ENCODE data around the gene CCDC171.
A peak's percentile ranks its signal among the peaks of the same experiment; 100 is the strongest.

The CCDC171 gene

DNA sequence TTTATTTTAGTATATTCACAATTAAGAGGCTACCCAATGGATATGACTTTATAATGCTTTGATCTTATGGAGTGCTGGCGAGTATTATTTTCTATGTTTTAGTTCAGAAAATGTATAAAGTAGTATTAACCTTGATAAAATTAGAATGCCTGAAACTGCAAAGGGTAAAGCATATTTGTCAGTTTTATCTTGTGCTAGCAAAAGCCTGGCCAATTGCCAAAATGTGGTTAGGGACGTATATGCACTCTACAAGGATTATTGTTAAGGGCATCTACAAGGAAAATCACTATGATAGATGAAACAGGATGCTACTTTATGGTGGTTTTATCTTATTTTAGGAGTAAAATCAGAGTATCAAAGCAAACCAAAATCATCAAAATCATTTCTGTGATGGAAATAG is 281.7 kb downstream of the CCDC171 start:
- no peak overlapping the region for H3K4me3 ChIP-seq (ENCODE audit: low read depth, low read length)
- no peaks in the 10 kb centered on the region for H3K27me3 ChIP-seq
- peak; percentile 44 for DNase-seq
- TF ChIP-seq, protein P1, sequence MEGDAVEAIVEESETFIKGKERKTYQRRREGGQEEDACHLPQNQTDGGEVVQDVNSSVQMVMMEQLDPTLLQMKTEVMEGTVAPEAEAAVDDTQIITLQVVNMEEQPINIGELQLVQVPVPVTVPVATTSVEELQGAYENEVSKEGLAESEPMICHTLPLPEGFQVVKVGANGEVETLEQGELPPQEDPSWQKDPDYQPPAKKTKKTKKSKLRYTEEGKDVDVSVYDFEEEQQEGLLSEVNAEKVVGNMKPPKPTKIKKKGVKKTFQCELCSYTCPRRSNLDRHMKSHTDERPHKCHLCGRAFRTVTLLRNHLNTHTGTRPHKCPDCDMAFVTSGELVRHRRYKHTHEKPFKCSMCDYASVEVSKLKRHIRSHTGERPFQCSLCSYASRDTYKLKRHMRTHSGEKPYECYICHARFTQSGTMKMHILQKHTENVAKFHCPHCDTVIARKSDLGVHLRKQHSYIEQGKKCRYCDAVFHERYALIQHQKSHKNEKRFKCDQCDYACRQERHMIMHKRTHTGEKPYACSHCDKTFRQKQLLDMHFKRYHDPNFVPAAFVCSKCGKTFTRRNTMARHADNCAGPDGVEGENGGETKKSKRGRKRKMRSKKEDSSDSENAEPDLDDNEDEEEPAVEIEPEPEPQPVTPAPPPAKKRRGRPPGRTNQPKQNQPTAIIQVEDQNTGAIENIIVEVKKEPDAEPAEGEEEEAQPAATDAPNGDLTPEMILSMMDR (IDR thresholded peaks at IDR 0.05; ENCODE audit: low read depth, low read length), result no peak
- no peaks in the 10 kb centered on the region for H3K9me3 ChIP-seq
- H3K4me1 ChIP-seq, result peaks cover 4% of the 10 kb centered on the region; the same call in 1 of the 2 replicates
- no peaks in the 10 kb centered on the region for H3K36me3 ChIP-seq

DNA sequence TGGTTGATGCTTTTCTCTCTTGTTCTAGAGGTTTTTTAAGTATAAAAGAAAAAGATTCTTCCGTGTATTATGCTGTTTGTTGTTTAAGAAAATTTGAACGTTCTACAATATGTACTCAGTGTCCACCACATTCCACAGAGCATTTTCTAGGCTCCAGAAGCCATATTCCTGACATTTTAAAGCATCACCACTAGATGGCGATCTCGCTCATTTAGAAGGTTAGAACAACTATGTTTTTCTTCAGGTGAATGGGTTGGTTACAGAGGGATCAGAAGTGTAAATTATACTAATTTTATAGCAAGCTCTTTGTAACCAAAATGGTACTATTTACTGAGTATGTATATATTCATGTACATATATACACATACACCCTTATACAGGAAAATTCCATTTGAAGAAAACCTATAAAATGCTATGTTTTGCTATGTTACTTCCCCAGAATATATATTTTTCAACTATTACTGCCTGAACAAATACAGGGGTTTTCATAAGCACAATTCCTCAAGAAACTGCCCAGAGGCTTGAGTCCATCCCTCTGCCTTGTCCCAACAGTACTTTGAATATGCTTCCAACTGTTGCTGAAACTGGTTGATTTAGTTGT is 284.3 kb downstream of the CCDC171 start:
- H3K36me3 ChIP-seq, result no peaks in the 10 kb centered on the region
- TF ChIP-seq, protein P1 (IDR thresholded peaks at IDR 0.05; ENCODE audit: low read depth, low read length), result peak; percentile 79
- H3K4me1 ChIP-seq, result peaks cover 4% of the 10 kb centered on the region; the same call in 1 of the 2 replicates
- H3K4me3 ChIP-seq (ENCODE audit: low read depth, low read length), result no peak overlapping the region
- H3K9me3 ChIP-seq, result no peaks in the 10 kb centered on the region
- no peaks in the 10 kb centered on the region for H3K27me3 ChIP-seq
- DNase-seq, result peak; percentile 39

GRCh38 chr9:15842051-15842450 is 289.2 kb downstream of the CCDC171 start:
- Histone ChIP-seq H3K9me3 (no peaks in the 10 kb centered on the region), H3K36me3 (no peaks in the 10 kb centered on the region), H3K27me3 (no peaks in the 10 kb centered on the region), H3K4me1 (peaks cover 5% of the 10 kb centered on the region), H3K4me3 (ENCODE audit: low read depth, low read length) (no peak overlapping the region)
- TF ChIP-seq, protein P1 (IDR thresholded peaks at IDR 0.05; ENCODE audit: low read depth, low read length), result no peak
- DNase-seq, result no peak

- no peak for DNase-seq
- no peaks in the 10 kb centered on the region for H3K27me3 ChIP-seq
- H3K36me3 ChIP-seq, result no peaks in the 10 kb centered on the region
- peaks cover 5% of the 10 kb centered on the region for H3K4me1 ChIP-seq
- H3K4me3 ChIP-seq (ENCODE audit: low read depth, low read length), result no peak overlapping the region
- H3K9me3 ChIP-seq, result no peaks in the 10 kb centered on the region
- TF ChIP-seq, protein P1 (IDR thresholded peaks at IDR 0.05; ENCODE audit: low read depth, low read length), result no peak
Observed at GRCh38 chr9:15843316-15843715, 290.5 kb downstream of the CCDC171 start.

- no peak for DNase-seq
- H3K27me3 ChIP-seq, result no peaks in the 10 kb centered on the region
- TF ChIP-seq, protein P1 (IDR thresholded peaks at IDR 0.05; ENCODE audit: low read depth, low read length), result no peak
- peaks cover 5% of the 10 kb centered on the region for H3K4me1 ChIP-seq
- H3K4me3 ChIP-seq (ENCODE audit: low read depth, low read length), result no peak overlapping the region
- H3K36me3 ChIP-seq, result no peaks in the 10 kb centered on the region
- H3K9me3 ChIP-seq, result no peaks in the 10 kb centered on the region
Observed at GRCh38 chr9:15843931-15844330, 291.1 kb downstream of the CCDC171 start.

DNA sequence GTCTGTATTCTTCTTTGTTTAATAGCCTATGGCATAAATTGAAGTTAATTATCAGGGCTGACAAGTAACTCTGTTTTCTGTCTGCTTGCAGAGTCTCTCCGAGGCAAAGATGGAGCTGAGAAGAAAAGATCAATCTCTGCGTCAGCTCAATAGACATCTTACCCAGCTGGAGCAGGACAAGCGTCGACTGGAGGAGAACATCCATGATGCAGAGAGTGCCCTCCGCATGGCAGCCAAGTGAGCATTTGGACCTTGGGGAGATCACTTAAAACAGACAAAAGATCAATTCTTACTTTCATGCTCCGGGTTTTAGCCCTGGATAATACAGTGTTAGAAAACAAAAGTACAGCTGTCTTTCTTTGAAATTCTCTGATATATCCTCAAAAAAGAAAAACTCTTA is 293.8 kb downstream of the CCDC171 start:
- DNase-seq, result peak; percentile 15
- TF ChIP-seq, protein P1 (IDR thresholded peaks at IDR 0.05; ENCODE audit: low read depth, low read length), result no peak
- Histone ChIP-seq H3K9me3 (no peaks in the 10 kb centered on the region), H3K36me3 (no peaks in the 10 kb centered on the region), H3K4me1 (peaks cover 5% of the 10 kb centered on the region), H3K27me3 (no peaks in the 10 kb centered on the region), H3K4me3 (ENCODE audit: low read depth, low read length) (peak overlapping the region; percentile 15; the same call in 1 of the 2 replicates)

Data from BE2C (cell line).